NCI-H1417 (cell line): ENCODE measurements around the gene CHRM4.

Experiments
- DNase-seq, 3 experiments: peaks; one replicate each; lab custom pipeline; 2025; lab: John Stamatoyannopoulos, UW

The CHRM4 gene

GRCh38 chr11:46367244-46367915, 24.2 kb downstream of the CHRM4 start:
- DNase-seq = peak; percentile 34 to 56 (median 42)

GRCh38 chr11:46366661-46367161, 24.9 kb downstream of the CHRM4 start:
- DNase-seq = no peak

DNA sequence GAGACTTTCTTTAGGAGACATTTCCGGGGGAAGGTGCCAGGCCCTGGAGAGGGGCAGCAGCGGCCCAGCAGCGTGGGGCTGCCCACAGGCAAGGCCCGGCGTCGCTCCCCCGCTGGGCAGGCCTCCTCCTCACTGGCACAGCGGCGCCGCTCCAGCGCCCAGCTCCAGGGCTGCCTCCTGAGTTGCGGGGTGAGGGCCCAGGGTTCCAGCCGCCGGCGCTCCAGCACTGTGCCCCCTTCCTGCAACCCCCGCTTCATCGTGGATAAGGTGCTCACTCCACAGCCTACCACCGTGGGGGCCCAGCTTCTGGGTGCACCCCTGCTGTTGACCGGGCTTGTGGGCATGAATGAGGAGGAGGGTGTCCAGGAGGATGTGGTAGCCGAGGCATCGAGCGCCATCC, 25.3 kb downstream of the CHRM4 start:
- DNase-seq = no peak

DNA sequence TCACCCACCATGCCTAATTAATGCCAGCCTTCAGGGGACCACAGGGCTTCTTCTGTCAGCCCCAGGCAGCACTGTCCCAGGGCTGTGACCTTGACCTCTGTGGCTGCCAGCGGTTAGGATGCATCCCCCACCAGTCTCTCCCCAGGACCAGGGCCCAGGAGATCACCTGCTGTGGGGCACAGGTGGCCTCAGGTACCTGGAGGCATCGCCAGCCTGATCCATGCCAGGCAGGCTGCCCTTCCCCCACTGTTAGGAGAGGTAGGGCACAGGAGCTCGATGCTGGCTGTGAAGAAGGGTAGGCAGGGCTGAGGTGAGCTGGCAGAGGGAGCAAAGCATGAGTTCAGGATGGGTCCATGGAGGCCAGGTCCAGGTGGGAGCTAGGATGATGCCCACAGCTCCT, 26.8 kb downstream of the CHRM4 start:
- peak in 1 of 3 experiments; percentile 13 for DNase-seq

- DNase-seq = no peak
Measured at GRCh38 chr11:46364056-46364455, 27.5 kb downstream of the CHRM4 start.

DNA sequence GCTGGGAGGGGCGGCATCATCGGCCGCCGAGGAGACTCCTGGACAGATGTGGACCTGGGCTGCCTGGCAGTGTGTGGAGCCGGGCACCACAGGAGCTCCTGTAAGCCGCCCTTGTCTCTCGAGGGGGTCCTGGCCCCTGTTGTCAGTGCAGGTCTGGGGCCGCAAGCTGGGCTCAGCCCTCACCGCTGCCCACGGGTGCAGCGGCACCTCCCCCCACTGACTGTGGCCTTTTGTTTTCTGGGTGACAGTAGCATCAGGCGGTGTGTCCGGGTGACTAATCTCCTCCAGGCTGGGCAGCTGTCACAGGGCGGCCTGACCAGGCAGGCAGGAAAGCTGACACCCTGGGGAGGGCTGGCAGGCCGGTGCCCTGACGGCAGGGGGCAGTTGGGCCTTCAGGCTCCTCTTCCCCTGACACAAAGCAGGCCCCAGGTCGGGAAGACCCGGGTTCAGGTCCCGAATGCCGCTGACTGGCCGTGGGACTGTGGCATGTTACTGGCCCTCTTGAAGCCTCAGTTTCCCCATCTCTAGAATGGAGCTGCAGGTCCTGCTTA, 28.0 kb downstream of the CHRM4 start:
- peak in 2 of 3 experiments; percentile 68 to 76 for DNase-seq

- DNase-seq = peak in 2 of 3 experiments; percentile 68 to 77
Measured at GRCh38 chr11:46363031-46363407, 28.6 kb downstream of the CHRM4 start.

DNA sequence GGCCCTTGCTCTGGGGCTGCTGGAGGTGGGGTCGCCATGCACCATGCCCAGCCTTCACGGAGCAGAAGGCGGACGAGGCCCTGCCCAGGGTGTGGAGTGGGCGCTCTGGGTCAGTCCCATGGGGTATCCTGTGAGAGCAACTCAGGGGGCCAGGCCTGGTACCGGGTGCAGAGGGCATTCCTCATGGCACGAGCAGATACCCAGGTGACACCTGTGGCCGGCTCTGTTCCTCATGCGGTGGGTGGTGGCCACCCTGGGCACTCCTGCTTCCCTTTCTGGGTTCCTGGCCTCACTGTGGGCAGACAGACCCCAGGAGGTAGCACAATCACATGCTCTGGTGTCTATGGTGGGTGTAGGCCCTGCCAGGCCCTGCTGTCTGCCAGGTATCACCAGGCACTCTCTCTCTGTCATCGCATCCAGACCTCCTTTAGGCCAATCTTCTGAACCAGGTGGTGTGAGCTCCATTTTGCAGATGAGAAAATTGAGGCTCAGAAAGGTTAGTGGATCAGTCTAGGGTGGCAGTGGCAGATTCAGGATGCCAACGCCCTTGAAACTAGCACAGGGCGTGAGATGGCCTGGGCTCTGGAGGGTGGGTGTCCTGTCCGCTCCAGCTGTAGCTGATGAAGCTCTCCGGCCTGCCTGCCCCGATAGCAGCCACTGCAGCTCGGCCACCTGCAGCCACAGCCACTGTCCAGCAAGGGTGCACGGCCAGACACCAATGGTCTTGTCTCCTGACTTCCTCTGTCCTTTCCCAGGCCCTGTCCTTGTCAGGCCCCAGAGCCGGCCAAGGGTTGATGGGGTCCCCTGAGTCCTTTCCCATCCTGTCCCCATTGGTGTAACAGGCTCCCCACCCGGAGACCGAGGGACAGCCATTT, 29.2 kb downstream of the CHRM4 start:
- DNase-seq = no peak

DNA sequence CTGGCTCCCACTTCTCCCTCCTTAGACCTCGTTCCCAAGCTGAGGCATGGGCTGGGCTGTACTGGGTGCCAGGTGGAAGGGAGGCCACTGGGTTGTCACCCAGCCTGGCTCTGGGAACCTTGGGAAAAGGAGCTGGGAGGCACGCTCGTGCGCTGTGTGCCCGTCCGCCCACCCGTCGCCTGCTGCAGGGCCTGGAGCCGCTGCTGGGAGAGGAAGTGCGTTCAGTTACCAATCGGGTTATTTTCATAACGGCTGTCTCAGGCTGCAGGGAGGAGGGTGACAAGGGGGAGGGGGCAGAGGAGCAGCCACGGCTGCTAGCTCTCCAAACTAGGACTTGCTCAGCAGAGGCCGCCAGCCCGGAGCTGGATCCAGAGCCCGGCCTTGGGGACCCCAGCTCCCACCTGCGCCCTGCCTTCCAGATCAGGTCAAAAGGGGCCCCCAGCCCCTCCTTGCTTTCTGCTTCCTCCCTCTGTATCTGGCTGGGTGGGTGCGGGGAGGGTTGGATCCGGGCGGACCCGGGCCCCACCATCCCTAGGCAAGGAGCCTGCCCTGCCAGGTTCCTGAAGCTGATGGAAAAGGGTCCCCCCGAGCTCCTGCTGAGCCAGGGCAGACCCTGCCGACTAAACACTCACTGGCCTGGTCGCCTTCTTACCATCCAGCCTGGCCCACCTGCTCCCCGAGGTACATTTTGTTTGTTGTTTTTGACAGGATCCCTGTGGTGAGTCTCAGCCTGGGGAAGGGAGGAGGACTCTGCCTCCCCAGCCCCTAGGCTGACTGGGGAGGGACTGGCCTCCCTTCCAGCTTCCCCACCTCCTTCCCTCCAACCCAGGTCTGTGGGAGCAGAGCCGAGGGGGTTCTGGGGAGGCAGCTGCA, 30.1 kb downstream of the CHRM4 start:
- peak in 2 of 3 experiments; percentile 79 to 89 for DNase-seq

DNA sequence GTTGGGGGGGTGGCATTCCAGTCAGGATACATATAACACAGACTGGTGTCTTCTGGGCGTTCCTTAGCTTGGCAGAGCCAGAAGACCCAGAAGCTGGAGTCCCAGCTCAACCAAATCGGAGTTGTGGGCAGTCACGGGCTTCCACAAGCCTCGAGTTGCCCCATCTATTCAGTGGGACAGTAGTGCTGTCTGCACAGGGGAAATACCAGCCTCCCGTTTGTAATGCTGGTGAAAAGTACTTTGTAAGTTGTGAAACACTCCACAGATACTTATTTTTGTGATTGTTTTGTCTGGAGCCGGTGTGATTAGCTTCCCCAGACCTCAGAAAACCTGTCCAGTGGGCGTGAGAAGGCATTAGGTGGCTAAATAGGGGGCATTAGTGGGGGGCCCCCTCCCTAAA, 30.7 kb downstream of the CHRM4 start:
- DNase-seq = no peak

GRCh38 chr11:46359953-46360352, 31.6 kb downstream of the CHRM4 start:
- no peak for DNase-seq

GRCh38 chr11:46357483-46357936, 34.1 kb downstream of the CHRM4 start:
- peak in 2 of 3 experiments; percentile 66 to 78 for DNase-seq

DNA sequence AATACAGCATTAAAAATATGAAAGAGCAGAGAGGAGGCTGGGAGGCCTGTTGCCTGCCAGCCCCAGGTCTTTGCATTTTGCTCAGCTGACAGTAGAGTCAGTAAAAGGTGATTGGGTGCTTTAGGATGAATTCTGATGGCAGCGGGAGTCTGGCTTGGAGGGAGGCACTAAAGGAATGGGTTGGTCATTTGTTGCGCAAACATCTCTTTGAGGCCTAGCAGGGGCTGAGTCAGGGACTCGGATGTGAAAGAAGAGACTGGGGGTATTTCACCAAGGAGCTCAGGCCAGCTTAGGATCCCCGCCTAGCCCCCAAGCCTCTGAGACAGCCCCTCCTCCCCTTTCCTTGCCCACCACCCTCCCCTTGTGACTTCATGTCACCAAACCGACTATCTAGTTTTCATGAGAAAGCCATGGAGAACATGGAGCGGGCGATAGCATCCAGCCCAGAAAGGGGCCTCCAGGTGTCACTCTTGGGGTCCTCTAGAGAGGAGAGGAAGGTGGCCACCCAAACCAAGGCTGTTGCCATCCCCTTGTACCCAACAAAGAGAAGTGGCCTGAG, 34.6 kb downstream of the CHRM4 start:
- DNase-seq = no peak

- DNase-seq = no peak
Measured at GRCh38 chr11:46353698-46354097, 37.9 kb downstream of the CHRM4 start.

GRCh38 chr11:46352063-46352841, 39.3 kb downstream of the CHRM4 start:
- DNase-seq = peak in 1 of 3 experiments; percentile 44

DNA sequence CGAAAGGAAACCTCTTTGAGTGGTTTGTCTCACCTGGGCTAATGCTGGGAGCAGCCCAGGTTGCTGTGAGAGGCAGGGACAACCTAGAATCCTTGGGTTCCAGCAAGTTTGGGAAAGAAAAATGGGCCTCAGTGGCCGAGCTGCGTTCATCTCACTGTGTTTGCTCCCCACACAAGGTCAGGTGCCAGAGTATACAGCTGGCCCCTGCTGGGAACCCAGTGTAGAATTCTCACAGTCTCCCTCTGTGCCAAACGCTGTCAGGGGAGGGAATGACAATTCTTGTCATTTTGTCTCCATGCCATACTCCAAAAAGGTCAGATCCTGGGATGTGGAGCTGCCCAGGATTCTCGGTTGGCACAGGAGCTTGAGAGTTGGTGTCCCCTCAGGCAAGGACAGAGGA, 40.0 kb downstream of the CHRM4 start:
- no peak for DNase-seq

DNA sequence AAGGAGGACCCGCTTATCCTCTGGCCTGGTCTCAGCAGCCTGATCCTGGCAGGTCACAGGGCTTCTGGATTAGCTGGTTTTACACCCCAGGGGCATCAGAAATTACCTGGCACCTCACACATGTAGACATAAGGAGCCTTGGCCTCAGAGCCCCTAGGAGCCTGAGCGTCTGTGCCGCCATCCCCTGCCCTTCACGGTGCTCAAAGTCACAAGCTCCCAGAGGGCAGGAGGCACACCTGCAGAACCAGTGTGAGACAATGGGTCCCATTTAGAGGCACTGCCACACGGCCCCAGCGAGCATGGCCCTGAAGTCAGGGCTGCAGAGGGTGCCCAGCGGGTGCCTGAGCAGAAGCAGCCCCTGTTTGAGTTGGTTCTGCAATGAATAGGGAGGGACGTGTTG, 40.4 kb downstream of the CHRM4 start:
- DNase-seq = no peak

DNA sequence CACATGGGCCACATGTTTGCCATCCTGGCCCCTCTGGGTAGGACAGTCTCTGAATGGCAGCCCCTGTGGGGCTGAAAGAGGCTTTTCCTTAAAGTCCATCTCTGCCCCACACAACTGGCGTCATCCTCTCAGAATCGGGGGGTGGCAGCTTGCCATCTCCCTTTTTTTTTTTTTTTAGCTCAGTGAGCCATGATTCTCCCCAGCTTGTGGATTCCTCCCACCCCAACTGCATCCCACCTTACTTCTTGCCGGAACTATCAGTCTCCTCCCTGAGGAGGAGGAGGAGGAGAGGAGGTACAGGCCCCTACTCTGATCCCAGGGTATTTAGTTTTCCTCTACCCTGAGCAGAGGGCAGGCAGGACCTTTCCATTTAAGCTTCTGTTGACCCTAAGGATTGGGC, 40.9 kb downstream of the CHRM4 start:
- no peak for DNase-seq

DNA sequence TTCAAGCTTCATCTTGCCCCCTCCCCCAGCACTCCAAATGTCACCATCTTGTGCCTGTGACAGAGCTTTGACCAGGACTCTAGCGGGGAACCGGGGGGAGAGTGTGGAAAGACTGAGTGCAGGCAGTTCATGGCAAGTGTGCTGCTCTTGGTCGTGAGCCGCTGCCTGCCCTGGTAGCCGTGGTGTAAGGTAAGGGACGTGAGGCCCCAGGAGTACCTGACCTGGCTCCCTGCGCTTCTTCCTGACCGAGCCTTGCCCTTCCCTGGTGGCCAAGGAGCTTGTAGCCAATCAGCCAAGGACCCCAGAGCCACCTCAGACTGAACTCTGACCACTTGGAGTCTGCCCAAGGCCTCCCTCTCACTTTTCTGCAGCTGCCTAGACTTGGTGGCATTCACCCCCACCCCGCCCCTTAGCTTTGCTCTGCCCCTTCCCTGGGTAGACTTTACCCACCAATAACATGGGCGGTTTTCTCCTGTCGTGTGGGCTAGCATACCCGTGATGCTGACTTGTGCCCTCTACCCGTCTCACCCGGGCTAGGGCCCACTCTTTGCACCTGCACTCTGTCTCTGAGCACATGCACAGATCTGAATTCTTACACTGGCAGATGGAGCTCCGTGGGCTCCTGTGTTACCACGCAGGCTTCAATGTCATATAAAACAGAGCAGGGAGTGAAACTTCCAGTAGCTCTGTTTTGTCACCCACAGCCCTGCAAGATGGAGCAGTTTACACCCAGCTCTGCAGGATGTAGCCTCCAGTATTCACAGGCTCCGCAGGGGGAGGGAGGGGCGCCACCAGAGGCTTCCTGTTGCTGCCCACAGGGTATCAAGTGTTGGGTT, 42.8 kb downstream of the CHRM4 start:
- peak in 1 of 3 experiments; percentile 21 for DNase-seq
